GM10266 (cell line): ENCODE measurements around the gene PARD3.
"Not testable (repeated sequence)": the region's sequence is repeated elsewhere in the genome, so short reads cannot be mapped to it uniquely, and the experiment has no call there.

Experiments used
- DNase-seq: peaks from one replicate; pipeline ENCODE4 v3.0.0; 2012; ENCODE audit errors: extremely low spot score
- TF ChIP-seq, protein P1 (sequence below): IDR thresholded peaks from 2 replicates; pipeline ENCODE4 v1.5.1; 2012; ENCODE audit warnings: mild to moderate bottlenecking, low read depth; ENCODE audit not compliant: control insufficient read depth, insufficient read depth; ENCODE audit errors: missing control alignments

Gene PARD3

DNA sequence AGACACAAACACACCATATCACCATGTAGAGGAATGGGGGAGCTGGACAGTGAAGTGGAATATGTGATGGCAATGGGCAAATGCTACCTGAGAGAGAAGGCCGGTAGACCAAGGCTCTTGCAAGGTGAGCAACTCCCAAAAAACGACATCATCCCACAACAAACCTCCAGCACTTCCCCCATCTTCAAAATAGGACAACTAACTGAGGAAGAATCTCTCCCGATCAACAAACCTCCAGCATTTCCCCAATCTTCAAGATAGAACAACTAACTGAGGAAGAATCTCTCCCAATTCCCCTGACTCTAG is 387.2 kb downstream of the PARD3 start:
- TF ChIP-seq, protein P1, sequence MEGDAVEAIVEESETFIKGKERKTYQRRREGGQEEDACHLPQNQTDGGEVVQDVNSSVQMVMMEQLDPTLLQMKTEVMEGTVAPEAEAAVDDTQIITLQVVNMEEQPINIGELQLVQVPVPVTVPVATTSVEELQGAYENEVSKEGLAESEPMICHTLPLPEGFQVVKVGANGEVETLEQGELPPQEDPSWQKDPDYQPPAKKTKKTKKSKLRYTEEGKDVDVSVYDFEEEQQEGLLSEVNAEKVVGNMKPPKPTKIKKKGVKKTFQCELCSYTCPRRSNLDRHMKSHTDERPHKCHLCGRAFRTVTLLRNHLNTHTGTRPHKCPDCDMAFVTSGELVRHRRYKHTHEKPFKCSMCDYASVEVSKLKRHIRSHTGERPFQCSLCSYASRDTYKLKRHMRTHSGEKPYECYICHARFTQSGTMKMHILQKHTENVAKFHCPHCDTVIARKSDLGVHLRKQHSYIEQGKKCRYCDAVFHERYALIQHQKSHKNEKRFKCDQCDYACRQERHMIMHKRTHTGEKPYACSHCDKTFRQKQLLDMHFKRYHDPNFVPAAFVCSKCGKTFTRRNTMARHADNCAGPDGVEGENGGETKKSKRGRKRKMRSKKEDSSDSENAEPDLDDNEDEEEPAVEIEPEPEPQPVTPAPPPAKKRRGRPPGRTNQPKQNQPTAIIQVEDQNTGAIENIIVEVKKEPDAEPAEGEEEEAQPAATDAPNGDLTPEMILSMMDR, result no peak

DNA sequence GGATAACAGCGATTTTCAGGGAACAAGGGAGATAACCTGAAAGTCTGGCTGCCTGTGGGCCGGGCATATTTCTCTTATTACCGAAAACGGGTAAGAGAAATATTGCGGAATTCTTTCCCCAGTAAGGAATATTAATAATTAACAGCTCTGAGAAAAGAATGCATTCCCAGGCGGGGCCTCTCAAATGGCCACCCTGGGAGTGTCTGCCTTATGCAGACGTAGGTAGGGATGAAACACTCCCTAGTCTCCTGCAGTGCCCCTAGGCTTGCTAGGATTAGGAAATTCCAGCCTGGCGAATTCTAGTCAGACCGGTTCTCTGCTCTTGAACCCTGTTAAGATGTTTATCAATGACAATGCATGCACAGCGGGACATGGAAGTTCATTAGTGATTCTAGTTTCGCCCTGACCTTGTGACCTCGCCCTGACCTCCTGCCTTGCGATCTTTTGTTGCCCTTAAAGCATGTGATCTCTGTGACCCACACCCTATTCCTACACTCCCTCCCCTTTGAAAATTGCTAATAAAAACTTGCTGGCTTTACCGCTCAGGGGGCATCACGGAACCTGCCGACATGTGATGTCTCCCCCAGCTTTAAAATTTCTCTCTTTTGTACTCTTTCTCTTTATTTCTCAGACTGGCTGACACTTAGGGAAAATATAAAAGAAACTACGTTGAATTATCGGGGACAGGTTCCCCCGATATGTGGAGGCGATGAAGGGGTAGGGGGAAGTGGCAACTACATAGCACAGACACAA is 387.8 kb downstream of the PARD3 start:
- not testable (repeated sequence) for DNase-seq

More for the DNA sequence above, 387.2 kb downstream of the PARD3 start:
- no peak for DNase-seq

DNA sequence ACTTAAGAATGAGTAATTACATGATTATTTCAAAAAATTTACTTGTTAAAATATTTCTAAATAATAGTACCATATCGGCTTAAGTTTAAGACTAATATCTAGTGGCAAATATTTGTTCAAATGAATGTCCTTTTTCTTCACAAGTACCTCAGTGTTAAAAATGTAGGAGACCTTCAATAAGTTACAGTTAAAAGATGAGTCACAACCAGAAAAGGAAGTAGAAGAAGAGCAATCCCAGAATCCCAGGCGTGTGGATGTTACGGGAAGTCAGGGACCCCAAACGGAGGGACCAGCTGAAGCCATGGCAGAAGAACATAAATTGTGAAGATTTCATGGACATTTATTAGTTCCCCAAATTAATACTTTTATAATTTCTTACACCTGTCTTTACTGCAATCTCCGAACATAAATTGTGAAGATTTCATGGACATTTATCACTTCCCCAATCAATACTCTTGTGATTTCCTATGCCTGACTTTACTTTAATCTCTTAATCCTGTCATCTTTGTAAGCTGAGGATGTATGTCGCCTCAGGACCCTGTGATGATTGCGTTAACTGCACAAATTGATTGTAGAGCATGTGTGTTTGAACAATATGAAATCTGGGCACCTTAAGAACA is 388.4 kb downstream of the PARD3 start:
- DNase-seq, result not testable (repeated sequence)

DNA sequence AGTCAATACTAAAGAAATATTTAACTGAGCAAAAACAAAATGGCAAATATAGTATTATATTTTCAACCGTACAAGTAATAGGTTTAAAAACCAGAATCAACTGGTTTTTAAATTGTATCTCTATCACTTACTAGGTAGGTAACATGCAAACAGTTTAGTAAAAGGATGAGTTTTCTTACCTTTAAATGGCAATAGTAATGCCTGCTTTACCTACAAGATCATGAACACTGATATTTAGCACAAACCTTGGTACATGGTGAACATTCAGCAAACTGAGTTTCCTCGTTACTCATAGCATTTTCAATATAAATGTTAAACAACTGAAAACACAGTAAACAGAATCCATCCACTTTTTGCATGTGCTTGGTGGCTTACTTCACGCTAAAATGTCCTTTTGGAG is 389.1 kb downstream of the PARD3 start:
- DNase-seq, result no peak
- TF ChIP-seq, protein P1, result no peak

DNA sequence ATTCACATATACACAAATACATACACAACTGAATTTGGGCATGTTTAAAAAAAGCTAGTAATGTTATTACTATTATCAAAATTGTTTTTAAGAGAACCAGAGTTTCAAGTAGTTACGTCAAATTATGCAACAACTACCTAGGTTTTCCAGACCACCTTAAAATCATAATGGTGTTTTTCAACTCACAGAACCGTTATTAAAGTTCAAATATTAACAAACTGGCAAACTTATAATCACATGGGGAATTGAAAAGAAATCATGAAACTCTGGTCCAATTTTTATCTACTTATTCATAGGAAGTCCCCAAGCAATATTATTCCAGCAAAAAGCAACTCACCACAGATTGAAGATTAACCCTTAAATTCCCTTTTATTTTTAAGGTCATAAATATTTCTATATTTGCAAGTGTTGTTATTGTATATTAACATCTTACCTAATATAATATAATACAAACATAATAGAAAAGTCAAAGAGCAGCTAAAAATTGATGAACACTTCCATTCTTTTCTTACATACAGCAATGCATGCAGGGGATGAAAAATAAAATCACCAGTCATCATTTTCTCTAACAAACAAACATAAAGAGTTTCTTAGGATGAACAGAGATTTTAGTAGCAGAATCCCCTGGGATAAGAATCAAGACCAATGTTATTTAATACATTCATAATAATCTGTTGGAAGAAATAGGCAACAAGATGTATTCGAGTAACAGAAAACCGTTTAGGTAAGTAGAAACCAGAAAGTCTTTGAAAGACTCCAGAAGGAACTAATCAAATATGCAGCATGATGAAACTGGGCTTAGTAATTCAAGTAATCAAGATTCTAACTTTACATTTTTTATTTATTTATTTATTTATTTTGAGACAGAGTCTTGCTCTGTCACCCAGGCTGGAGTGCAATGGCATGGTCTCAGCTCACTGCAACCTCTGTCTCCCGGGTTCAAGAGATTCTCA is 391.1 kb downstream of the PARD3 start:
- DNase-seq, result no peak
- TF ChIP-seq, protein P1, result no peak

DNA sequence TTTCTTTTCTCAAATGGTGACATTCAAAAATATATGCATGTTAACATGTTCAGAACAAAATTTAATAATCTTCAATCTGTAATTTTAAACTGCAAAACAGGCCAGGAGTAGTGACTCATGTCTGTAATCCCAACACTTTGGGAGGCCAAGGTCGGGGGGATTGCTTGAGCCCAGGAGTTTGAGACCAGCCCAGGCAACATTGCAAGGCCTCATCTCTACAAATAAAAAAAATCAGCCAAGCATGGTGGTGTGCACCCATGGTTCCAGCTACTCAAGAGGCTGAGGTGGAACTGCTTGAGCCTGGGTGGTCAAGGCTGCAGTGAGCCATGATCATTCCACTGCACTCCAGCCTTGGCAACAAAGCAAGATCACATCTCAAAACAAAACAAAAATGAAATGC is 394.3 kb downstream of the PARD3 start:
- DNase-seq, result no peak
- TF ChIP-seq, protein P1, result no peak

DNA sequence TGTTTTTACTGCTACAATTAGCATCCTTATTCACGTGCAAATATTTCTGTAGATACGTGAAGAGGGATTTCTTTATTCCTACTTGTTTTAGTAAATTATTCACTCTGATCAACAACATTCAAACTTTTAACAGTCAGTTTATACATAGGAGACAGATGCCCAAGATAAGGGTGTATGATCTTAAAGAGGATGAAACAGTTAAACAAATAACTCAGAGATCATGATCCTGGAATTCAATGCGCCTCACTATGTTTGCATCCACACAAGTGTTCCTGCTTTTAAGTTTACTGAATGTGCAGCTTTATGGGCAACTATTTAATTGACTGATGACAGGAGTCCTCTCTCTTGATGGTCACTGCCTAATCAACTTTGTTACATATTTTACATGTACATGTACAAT is 394.8 kb downstream of the PARD3 start:
- no peak for DNase-seq
- TF ChIP-seq, protein P1, result no peak

DNA sequence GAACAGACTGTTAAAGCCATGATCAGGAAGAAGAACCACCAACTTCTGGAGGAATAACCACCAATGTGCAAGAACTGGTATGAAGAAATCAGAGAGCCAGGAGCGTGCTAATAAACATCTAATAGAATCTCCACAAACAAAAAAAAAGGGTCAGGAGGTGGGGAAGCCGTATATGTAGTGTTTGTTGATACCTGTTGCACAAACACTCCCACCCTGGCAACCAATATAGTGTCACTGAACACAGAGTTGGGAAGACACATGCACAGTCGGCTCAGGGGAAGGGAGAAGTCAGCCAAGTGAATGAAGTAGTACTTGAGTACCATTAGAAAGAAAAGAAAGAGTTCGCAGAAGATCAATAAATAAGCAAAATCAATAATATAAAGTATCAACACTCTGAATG is 400.1 kb downstream of the PARD3 start:
- TF ChIP-seq, protein P1, result no peak
- DNase-seq, result no peak
